HepG2 (cell line): ENCODE data around the gene MRPL58. TPM values are rescaled to one million over a fixed set of nuclear protein-coding genes. Genes with fewer than 3 reads are reported as not detected.

Experiments used
- ATAC-seq: fragments of 200-7000 bp; cut with Tn5 transposase; 3 replicates; pipeline ENCODE4 v1.9.1; 2020; ENCODE audit warnings: mild to moderate bottlenecking, moderate library complexity
- BruUV-seq: library from RNA; stranded (reverse); fragments of 400-500 nt; replicated peaks from 2 replicates; lab custom pipeline; 2021; lab: Mats Ljungman, UMichigan
- CTCF ChIA-PET: fragments of 300-600 bp; formaldehyde crosslinking; extraction: SDS; loops from one replicate; lab custom pipeline; 2021; ENCODE audit warnings: low total read pairs, inconsistent platforms, low intra/inter-chr PET ratio; lab: Yijun Ruan, JAX
- POLR2A ChIA-PET: fragments of 350-600 bp; sonication (Branson Sonifier 250); formaldehyde crosslinking; loops from one replicate; lab custom pipeline; 2020; ENCODE audit warnings: antibody characterized with exemption, inconsistent platforms; lab: Yijun Ruan, JAX
- DNase-seq: peaks from one replicate; pipeline ENCODE4 v3.0.0-alpha.2; 2015; ENCODE audit warnings: low spot score
- FAIRE-seq: peaks from 3 replicates; lab custom pipeline; 2011; peaks lifted over from hg19 to GRCh38; lab: Jason Lieb, UNC
- H2AFZ ChIP-seq: one replicate; pipeline ENCODE4 v1.6.1; 2011; ENCODE audit warnings: low read length, inconsistent platforms
- H3K27ac ChIP-seq: fragments of 300-600 bp; 3 replicates; pipeline ENCODE4 v1.8.0; 2011; ENCODE audit warnings: mixed run types, mild to moderate bottlenecking, mixed read lengths, low read length, inconsistent platforms; ENCODE audit not compliant: insufficient read depth; ENCODE audit errors: extremely low read length
- H3K27me3 ChIP-seq, 2 experiments: fragments of 200-600 bp in 1 of 2; 2 replicates in 1 of 2; 3 replicates in 1 of 2; pipeline versions ENCODE4 v1.6.0 to v1.8.0; 2011; ENCODE audit warnings: low read length in 2 of 2, mild to moderate bottlenecking in 2 of 2, moderate library complexity in 2 of 2, inconsistent platforms in 1 of 2; ENCODE audit not compliant: insufficient read depth in 2 of 2, control insufficient read depth in 1 of 2
- H3K36me3 ChIP-seq, 2 experiments: fragments of 200-600 bp in 1 of 2; replicated peaks in 1 of 2; 2 replicates in 1 of 2; 3 replicates in 1 of 2; pipeline versions ENCODE4 v1.5.1 to v1.8.0; 2011; ENCODE audit warnings: low read length in 2 of 2, inconsistent platforms in 1 of 2; ENCODE audit not compliant: insufficient read depth in 2 of 2, control insufficient read depth in 1 of 2
- H3K4me1 ChIP-seq: 2 replicates; pipeline ENCODE4 v1.5.1; 2012; ENCODE audit warnings: low read length, inconsistent platforms; ENCODE audit not compliant: insufficient read depth
- H3K4me2 ChIP-seq: 2 replicates; pipeline ENCODE4 v1.6.0; 2011; ENCODE audit warnings: low read depth, low read length, inconsistent platforms
- H3K4me3 ChIP-seq, 3 experiments: fragments of 200-600 bp in 1 of 3; sonication (generic), shearing (Covaris generic) in 1 of 3; replicated peaks in 1 of 3; 2 replicates each; pipeline ENCODE4 v1.5.1; 2011 to 2016; ENCODE audit warnings: low read length in 3 of 3, inconsistent platforms in 2 of 3, low read depth in 2 of 3, mild to moderate bottlenecking in 2 of 3, control low read depth in 1 of 3, mixed read lengths in 1 of 3; ENCODE audit not compliant: insufficient read depth in 1 of 3
- H3K79me2 ChIP-seq: one replicate; pipeline ENCODE4 v1.6.1; 2011; ENCODE audit warnings: low read length, inconsistent platforms; ENCODE audit not compliant: insufficient read depth
- H3K9ac ChIP-seq: 2 replicates; pipeline ENCODE4 v1.6.0; 2011; ENCODE audit warnings: mild to moderate bottlenecking, low read depth, low read length, inconsistent platforms; ENCODE audit not compliant: insufficient read depth
- H3K9me3 ChIP-seq: 2 replicates; pipeline ENCODE4 v1.5.1; 2012; ENCODE audit warnings: mild to moderate bottlenecking, low read length
- H4K20me1 ChIP-seq: 2 replicates; pipeline ENCODE4 v1.6.0; 2011; ENCODE audit warnings: inconsistent platforms, mild to moderate bottlenecking, low read length, moderate library complexity; ENCODE audit not compliant: insufficient read depth
- AKAP8 ChIP-seq: sonication (generic); formaldehyde crosslinking; IDR thresholded peaks from 2 replicates; pipeline ENCODE4 v1.5.1; 2020; ENCODE audit warnings: mild to moderate bottlenecking, missing genetic modification reagents
- CENPT ChIP-seq: sonication (generic); formaldehyde crosslinking; IDR thresholded peaks from 2 replicates; pipeline ENCODE4 v1.8.0; 2022; ENCODE audit warnings: low read depth, mild to moderate bottlenecking, moderate library complexity, missing genetic modification reagents
- GATAD2A ChIP-seq: IDR thresholded peaks from 2 replicates; pipeline ENCODE4 v1.6.1; 2016
- TAF1 ChIP-seq: sonication (generic); formaldehyde crosslinking; IDR thresholded peaks from 2 replicates; pipeline ENCODE4 v1.4.0; 2020; ENCODE audit warnings: missing genetic modification reagents
- ZNF253 ChIP-seq: sonication (generic); formaldehyde crosslinking; IDR thresholded peaks from 2 replicates; pipeline ENCODE4 v1.8.0; 2022; ENCODE audit warnings: mild to moderate bottlenecking, missing genetic modification reagents, borderline replicate concordance
- ZNF256 ChIP-seq: sonication (generic); formaldehyde crosslinking; conservative IDR thresholded peaks from 2 replicates; pipeline ENCODE4 v1.4.0; 2020; ENCODE audit warnings: missing genetic modification reagents
- ZNF350 ChIP-seq: sonication (generic); formaldehyde crosslinking; IDR thresholded peaks from 2 replicates; pipeline ENCODE4 v1.4.0; 2020; ENCODE audit warnings: mild to moderate bottlenecking, low read depth, missing genetic modification reagents, borderline replicate concordance
- ZNF44 ChIP-seq: sonication (generic); formaldehyde crosslinking; IDR thresholded peaks from 2 replicates; pipeline ENCODE4 v1.5.1; 2020; ENCODE audit warnings: mild to moderate bottlenecking, missing genetic modification reagents
- ZNF615 ChIP-seq: sonication (generic); formaldehyde crosslinking; IDR thresholded peaks from 2 replicates; pipeline ENCODE4 v1.5.0; 2020; ENCODE audit warnings: mild to moderate bottlenecking, missing genetic modification reagents, borderline replicate concordance
- WGBS: methylation state at CpG from one replicate; pipeline ENCODE4 v1.1.6; 2017; ENCODE audit warnings: low lambda C conversion rate; 5-methylcytosine and 5-hydroxymethylcytosine counted together
- in situ Hi-C: cut with HindIII; loops from 2 replicates; pipeline ENCODE4 v1.10.0; 2017; ENCODE audit warnings: low pct_unique_long_range_greater_than_20kb; ENCODE audit not compliant: extremely low pct_ligation_motif_present
- intact Hi-C: fragments of 100-400 bp; cut with micrococcal nuclease; formaldehyde crosslinking; loops from one replicate; pipeline ENCODE4 v1.10.0; 2022; ENCODE audit not compliant: unreplicated experiment
- polyA plus RNA-seq, 8 experiments: library from polyadenylated mRNA; depleted of rRNA in 3 of 8; stranded (reverse) in 7 of 8; unstranded in 1 of 8; fragments of >200 nt; fragmentation: Illumina TruSeq in 4 of 8; extraction: Trizol in 4 of 8; gene quantifications; 2 replicates each; pipeline versions ENCODE4 v1.2.1 to v1.2.3, GENCODE V29; 2011 to 2016; ENCODE audit warnings: low read depth in 4 of 8, missing spikeins in 1 of 8, mixed read lengths in 1 of 8; ENCODE audit not compliant: insufficient read depth in 1 of 8
- total RNA-seq, 5 experiments: library from RNA; depleted of rRNA; stranded (reverse); fragments of >200 nt; fragmentation: Illumina TruSeq; extraction: Trizol; gene quantifications; 2 replicates each; pipeline ENCODE4 v1.2.3, GENCODE V29; 2016; ENCODE audit warnings: low read depth in 1 of 5
- TF ChIP-seq, protein P1 (sequence below): sonication (generic); formaldehyde crosslinking; IDR thresholded peaks from 2 replicates; pipeline ENCODE4 v1.5.0; 2020; ENCODE audit warnings: mild to moderate bottlenecking, missing genetic modification reagents
- TF ChIP-seq, protein P2 (sequence below): sonication (generic); formaldehyde crosslinking; IDR thresholded peaks from 2 replicates; pipeline ENCODE4 v1.5.0; 2020; ENCODE audit warnings: missing genetic modification reagents
- TF ChIP-seq, protein P3 (sequence below): sonication (generic); formaldehyde crosslinking; IDR thresholded peaks from 2 replicates; pipeline ENCODE4 v1.4.0; 2020; ENCODE audit warnings: mild to moderate bottlenecking, missing genetic modification reagents
- TF ChIP-seq, protein P4 (sequence below): sonication (generic); formaldehyde crosslinking; IDR thresholded peaks from 2 replicates; pipeline ENCODE4 v1.5.0; 2020; ENCODE audit warnings: missing genetic modification reagents
- TF ChIP-seq, protein P5 (sequence below): IDR thresholded peaks from 2 replicates; pipeline ENCODE4 v1.6.1; 2012; ENCODE audit warnings: inconsistent platforms
- TF ChIP-seq, protein P6 (sequence below): sonication (generic); formaldehyde crosslinking; IDR thresholded peaks from 2 replicates; pipeline ENCODE4 v1.4.0; 2020; ENCODE audit warnings: missing genetic modification reagents

Gene MRPL58
- total and polyA plus RNA-seq, 2 of the 13 experiments (the other 11 are each of a cell fraction or from before 2014, with no cell fraction given) = 44.9 to 68.9 TPM

DNA sequence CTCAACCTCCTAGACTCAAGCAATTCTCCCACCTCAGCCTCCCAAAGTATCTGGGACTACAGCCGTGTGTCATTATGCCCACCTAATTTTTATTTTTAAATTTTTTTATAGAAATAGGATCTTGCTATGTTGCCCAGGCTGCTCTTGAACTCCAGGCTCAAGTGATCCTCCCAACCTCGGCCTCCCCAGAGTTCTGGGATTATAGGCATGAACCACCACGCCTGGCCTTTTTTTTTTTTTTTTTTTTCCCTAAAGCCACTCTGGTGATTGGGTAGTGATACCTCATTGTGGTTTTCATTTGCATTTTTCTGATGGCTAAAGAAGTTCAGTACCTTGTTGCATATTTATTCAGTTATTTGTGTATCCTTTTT lies 26.3 kb upstream of the MRPL58 start:
- no peak for ATAC-seq
- DNase-seq = no peak
- no peaks in the 10 kb centered on the region for H3K9me3 ChIP-seq
- H3K4me2 ChIP-seq = no peak overlapping the region
- H4K20me1 ChIP-seq = no peaks in the 10 kb centered on the region
- H3K27ac ChIP-seq = no peak overlapping the region
- H3K27me3 ChIP-seq = peaks cover 0 to 9% of the 10 kb centered on the region in 2 experiments; a peak in 2 of 5 replicates
- H3K4me1 ChIP-seq = peaks cover 50% of the 10 kb centered on the region
- intact Hi-C loops = no loop called here
- BruUV-seq = no TSS peak
- FAIRE-seq = no peak
- H3K9ac ChIP-seq = no peak overlapping the region
- H3K36me3 ChIP-seq = no peaks in the 10 kb centered on the region
- ChIA-PET CTCF (no interaction called here), POLR2A (no interaction called here)
- WGBS = 65% methylated on average over 3 of the region's 3 CpGs
- no peaks in the 10 kb centered on the region for H3K79me2 ChIP-seq
- in situ Hi-C loops = no loop called here
- no peak overlapping the region for H3K4me3 ChIP-seq
- no peak overlapping the region for H2AFZ ChIP-seq
- TF ChIP-seq, protein P1, sequence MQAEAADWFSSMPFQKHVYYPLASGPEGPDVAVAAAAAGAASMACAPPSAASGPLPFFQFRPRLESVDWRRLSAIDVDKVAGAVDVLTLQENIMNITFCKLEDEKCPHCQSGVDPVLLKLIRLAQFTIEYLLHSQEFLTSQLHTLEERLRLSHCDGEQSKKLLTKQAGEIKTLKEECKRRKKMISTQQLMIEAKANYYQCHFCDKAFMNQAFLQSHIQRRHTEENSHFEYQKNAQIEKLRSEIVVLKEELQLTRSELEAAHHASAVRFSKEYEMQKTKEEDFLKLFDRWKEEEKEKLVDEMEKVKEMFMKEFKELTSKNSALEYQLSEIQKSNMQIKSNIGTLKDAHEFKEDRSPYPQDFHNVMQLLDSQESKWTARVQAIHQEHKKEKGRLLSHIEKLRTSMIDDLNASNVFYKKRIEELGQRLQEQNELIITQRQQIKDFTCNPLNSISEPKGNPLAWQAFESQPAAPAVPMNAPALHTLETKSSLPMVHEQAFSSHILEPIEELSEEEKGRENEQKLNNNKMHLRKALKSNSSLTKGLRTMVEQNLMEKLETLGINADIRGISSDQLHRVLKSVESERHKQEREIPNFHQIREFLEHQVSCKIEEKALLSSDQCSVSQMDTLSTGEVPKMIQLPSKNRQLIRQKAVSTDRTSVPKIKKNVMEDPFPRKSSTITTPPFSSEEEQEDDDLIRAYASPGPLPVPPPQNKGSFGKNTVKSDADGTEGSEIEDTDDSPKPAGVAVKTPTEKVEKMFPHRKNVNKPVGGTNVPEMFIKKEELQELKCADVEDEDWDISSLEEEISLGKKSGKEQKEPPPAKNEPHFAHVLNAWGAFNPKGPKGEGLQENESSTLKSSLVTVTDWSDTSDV (CRISPR knock-in tag) = no peak
- no peak for TF ChIP-seq ZNF44 (CRISPR knock-in tag)
- TF ChIP-seq, protein P2, sequence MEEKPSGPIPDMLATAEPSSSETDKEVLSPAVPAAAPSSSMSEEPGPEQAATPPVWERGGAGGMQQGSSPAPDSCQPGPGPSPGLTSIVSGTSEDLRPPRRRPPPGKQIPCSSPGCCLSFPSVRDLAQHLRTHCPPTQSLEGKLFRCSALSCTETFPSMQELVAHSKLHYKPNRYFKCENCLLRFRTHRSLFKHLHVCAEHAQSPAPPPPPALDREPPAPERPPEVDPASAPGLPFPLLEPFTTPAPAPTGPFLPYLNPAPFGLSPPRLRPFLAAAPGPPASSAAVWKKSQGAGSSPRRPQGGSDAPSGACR (CRISPR knock-in tag) = no peak
- TF ChIP-seq GATAD2A (CRISPR knock-in tag) = no peak
- TF ChIP-seq, protein P3, sequence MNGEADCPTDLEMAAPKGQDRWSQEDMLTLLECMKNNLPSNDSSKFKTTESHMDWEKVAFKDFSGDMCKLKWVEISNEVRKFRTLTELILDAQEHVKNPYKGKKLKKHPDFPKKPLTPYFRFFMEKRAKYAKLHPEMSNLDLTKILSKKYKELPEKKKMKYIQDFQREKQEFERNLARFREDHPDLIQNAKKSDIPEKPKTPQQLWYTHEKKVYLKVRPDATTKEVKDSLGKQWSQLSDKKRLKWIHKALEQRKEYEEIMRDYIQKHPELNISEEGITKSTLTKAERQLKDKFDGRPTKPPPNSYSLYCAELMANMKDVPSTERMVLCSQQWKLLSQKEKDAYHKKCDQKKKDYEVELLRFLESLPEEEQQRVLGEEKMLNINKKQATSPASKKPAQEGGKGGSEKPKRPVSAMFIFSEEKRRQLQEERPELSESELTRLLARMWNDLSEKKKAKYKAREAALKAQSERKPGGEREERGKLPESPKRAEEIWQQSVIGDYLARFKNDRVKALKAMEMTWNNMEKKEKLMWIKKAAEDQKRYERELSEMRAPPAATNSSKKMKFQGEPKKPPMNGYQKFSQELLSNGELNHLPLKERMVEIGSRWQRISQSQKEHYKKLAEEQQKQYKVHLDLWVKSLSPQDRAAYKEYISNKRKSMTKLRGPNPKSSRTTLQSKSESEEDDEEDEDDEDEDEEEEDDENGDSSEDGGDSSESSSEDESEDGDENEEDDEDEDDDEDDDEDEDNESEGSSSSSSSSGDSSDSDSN = no peak
- TF ChIP-seq, protein P4, sequence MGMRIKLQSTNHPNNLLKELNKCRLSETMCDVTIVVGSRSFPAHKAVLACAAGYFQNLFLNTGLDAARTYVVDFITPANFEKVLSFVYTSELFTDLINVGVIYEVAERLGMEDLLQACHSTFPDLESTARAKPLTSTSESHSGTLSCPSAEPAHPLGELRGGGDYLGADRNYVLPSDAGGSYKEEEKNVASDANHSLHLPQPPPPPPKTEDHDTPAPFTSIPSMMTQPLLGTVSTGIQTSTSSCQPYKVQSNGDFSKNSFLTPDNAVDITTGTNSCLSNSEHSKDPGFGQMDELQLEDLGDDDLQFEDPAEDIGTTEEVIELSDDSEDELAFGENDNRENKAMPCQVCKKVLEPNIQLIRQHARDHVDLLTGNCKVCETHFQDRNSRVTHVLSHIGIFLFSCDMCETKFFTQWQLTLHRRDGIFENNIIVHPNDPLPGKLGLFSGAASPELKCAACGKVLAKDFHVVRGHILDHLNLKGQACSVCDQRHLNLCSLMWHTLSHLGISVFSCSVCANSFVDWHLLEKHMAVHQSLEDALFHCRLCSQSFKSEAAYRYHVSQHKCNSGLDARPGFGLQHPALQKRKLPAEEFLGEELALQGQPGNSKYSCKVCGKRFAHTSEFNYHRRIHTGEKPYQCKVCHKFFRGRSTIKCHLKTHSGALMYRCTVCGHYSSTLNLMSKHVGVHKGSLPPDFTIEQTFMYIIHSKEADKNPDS (CRISPR knock-in tag) = no peak
- TF ChIP-seq, protein P5, sequence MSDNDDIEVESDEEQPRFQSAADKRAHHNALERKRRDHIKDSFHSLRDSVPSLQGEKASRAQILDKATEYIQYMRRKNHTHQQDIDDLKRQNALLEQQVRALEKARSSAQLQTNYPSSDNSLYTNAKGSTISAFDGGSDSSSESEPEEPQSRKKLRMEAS = no peak
- no peak for TF ChIP-seq ZNF253 (CRISPR knock-in tag)
- TF ChIP-seq, protein P6, sequence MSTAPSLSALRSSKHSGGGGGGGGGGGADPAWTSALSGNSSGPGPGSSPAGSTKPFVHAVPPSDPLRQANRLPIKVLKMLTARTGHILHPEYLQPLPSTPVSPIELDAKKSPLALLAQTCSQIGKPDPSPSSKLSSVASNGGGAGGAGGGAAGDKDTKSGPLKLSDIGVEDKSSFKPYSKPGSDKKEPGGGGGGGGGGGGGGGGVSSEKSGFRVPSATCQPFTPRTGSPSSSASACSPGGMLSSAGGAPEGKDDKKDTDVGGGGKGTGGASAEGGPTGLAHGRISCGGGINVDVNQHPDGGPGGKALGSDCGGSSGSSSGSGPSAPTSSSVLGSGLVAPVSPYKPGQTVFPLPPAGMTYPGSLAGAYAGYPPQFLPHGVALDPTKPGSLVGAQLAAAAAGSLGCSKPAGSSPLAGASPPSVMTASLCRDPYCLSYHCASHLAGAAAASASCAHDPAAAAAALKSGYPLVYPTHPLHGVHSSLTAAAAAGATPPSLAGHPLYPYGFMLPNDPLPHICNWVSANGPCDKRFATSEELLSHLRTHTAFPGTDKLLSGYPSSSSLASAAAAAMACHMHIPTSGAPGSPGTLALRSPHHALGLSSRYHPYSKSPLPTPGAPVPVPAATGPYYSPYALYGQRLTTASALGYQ = no peak
- TF ChIP-seq CENPT = no peak
- TF ChIP-seq ZNF256 (CRISPR knock-in tag) = no peak
- TF ChIP-seq AKAP8 (CRISPR knock-in tag) = no peak
- TF ChIP-seq TAF1 = no peak
- no peak for TF ChIP-seq ZNF350
- TF ChIP-seq ZNF615 (CRISPR knock-in tag) = no peak
